GM19035 (cell line): Measurements from ENCODE around the gene SFI1.
"Not testable (repeated sequence)": the region's sequence is repeated elsewhere in the genome, so short reads cannot be mapped to it uniquely, and the experiment has no call there.

Experiments
- ATAC-seq: cut with Tn5 transposase; IDR thresholded peaks from one replicate; pipeline ENCODE4 v1.9.1; 2021; ENCODE audit not compliant: unreplicated experiment

The SFI1 gene

GRCh38 chr22:31585161-31585859 is 89.0 kb downstream of the SFI1 start:
- no peak for ATAC-seq

DNA sequence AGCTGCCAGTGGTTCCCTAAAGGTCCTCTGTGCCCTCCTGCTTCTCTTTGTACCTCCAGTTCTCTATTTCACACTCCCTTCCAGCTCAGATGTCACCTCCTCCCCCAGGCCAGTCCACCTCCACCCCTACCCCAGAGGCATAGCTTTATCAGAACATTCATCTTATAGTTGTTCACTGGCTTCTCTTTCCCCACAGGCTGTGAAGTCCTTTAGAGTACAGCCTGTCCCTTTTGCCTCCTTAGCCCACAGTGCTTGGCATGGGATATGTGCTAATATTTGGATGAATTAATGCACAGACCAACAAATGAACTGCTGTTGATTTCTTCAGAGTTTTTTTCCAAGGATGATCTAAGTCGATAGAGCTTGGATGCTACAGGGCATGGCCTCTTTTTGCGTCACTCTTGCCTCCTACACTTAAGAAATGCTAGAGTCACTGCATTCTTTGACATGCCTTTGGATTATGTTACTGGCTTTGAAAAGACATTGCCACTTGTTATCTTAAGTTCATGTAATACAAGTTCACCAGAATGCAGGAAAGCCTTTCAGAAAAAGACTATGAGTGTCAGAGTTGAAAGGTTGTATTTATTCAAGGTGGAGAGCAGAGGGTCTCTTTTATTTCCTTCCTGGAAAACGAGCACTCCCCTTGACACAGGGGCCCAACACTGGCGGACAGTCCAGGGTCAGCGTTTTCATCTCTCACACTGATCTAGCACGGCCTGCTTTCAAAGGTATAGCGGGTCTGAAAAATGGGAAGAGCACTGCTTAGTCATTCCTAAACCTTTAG is 90.0 kb downstream of the SFI1 start:
- ATAC-seq: no peak

DNA sequence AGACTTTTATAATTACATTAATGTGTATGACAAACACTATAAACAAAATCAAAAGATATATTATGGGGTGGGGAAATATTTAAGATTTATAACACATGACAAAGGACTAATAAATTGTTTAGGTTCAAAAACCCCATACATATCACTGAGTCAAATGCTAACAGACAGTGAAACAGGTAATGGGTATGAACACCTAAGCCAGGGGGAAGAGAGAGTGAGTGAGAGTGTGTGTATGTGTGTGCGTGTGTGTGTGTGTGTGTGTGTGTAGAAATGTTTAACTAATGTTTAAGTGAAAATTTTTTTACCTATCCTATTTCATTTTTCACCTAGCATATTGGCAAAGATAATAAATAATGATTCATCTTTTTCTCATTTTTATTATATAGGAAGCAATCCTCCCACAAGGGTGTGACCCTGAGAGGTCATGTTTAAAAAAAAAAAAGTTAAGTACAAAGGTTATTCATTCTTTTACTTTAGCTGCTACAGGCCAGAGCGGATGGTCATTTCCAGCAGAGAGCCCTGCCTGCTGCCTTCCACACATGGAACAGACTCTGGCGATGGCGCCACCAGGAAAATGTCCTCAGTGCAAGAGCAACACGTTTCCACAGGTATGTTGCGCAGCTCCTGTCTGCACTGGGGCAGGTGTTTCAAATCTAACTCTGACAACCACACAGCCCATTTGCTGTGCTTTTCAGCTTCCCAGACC is 92.8 kb downstream of the SFI1 start:
- no peak for ATAC-seq

GRCh38 chr22:31590161-31590560 is 93.8 kb downstream of the SFI1 start:
- ATAC-seq: not testable (repeated sequence)

GRCh38 chr22:31595271-31595670 is 98.9 kb downstream of the SFI1 start:
- ATAC-seq: no peak

- ATAC-seq: no peak
These were observed 106.1 kb downstream of the SFI1 start for GRCh38 chr22:31602259-31602952.

DNA sequence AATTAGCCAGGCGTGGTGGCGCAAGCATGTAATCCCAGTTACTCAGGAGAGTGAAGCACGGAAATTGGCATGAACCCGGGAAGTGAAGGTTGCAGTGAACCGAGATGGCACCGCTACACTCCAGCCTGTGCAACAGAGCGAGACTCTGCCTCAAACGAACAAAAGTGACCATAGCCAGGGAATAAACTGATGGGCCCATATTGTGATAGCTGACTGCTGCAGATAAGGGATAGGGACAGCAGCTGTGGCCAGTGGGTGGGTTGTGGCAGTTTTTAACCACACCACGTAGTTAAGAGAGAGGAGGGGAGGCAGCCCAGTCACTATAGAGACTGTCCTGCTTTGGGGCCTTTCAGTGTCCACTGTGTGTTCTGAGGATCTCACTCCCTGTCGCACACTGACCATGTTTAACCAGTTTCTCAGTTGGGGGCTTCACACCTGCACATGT is 106.8 kb downstream of the SFI1 start:
- ATAC-seq: no peak

GRCh38 chr22:31603574-31603973 is 107.2 kb downstream of the SFI1 start:
- ATAC-seq: no peak

DNA sequence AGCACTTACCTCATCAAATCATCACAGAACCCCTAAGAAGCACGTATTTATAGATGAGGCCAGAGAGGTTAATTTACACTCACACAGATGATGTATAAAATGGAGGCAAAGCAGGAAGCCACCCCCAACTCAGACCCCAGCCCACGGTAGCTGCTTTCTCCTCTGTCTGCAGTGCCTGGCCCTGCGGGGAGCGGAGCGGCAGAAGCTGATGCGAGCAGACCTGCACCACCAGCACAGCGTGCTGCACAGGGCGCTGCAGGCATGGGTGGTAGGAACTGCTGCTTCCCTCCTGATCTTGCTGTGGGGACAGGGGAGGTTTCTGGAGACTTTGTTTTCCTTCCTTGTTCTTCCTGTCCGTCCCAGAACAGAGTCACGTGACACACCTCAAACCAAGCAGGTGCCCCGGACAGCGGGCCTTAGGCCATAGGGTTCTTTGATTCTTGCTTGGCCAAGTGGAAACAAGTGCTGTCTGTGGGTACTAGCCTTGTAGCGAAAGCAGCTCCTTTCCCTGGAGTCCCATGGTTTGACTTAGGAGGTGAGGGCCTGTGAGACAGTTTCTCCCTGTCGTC is 107.9 kb downstream of the SFI1 start:
- no peak for ATAC-seq

GRCh38 chr22:31604746-31605705 is 108.7 kb downstream of the SFI1 start:
- no peak for ATAC-seq

DNA sequence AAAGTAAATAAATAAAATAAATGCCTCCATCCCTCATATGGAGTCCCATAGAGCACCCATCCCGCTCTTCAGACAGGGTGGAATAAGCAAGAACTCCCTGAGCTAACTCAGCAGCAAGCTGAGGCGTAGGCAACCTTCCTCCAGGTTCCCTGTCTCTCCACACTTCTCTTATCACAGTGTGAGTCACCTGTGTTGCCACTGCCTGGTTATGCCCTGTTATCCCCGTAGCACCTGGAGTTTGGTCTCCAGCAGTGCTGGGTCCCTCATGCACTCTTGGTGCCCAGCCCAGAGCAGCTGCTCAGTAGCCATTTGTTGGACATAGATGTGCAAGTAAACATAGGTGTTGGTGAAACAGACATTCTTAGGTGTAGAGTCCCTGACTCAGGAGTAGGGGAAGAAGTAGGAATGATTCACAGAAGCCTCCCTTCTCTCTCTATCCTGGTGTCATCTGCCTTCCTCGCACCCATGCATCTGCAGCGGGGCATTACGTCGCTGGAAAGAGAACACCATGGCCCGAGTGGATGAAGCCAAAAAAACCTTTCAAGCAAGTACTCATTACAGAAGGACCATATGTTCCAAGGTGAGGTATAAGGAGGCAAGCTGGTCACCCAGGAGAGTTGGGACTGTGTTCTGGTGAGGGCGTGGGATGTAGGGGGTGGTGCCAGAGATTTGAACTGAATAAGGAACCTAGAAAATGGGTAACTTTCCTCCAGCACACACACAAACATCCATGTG is 109.7 kb downstream of the SFI1 start:
- no peak for ATAC-seq

GRCh38 chr22:31607696-31608095 is 111.4 kb downstream of the SFI1 start:
- ATAC-seq: no peak

DNA sequence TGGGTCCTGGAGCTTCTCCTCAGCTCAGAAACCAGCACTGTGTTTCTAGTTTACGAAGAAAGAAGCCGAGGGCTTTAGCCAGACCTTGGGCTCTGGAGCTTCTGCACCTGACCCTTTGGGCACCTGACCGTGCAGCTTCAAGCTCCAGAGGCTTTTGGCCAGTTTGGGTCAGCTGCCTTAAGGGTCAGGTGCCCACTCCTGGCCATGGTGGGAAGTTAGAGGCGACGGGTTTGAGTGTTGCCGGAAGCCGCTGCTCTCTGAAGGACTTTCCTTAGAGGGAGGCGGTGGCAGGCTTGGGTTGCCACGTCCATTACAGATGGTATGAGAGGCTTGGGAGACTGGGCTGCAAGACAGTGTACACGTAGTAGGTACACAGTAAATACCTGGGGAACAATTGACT is 113.4 kb downstream of the SFI1 start:
- ATAC-seq: no peak

DNA sequence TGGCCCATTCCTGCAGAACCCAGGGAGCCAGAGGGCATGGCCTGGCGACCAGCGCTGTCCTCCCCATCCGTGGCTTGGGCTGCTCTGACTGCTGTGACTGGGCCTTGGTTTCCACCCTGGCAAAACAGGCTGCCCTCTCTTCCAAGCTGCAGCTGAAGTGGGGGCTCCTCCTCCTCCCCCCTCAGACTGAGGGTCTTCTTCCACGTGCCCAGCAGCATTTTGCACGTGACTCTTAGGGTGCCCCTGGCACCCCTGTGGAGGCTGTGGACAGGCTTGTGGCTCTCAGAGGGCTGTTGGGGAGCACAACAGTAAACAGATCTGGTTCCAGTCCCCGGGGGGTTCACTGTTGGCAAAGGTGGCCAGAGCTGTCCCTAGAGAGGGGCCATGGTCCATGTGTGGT is 114.3 kb downstream of the SFI1 start:
- ATAC-seq: no peak

DNA sequence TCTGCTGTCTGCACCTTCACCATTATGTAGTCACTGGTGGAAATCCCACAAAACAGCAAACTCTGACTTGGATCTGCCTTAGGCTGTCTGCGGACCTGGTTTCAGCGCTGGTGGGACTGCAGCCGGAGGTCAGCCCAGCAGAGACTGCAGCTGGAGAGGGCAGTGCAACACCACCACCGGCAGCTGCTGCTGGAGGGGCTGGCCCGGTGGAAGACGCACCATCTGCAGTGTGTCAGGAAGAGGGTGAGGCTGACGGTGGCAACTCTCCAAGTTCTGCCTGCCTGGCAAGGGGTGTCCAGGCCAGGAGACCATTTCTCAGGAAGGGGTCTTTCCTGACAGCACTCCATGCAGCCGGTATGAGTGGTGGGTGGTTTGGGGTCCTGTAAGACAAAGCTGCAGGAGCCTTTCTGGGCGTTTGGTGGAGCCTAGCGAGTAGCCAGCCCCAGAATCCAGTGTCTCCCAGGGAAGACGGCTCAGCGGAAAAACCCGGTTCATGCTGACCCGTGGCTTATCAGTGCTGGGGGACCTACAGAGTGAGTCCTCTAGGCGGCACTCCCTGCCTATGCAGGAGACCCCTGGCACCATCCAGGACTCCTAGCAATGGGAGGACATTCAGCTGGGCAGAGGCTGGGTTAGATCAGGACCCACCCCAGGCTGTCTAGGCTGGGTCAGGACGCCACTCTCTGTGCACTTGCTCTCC is 114.9 kb downstream of the SFI1 start:
- ATAC-seq: no peak

DNA sequence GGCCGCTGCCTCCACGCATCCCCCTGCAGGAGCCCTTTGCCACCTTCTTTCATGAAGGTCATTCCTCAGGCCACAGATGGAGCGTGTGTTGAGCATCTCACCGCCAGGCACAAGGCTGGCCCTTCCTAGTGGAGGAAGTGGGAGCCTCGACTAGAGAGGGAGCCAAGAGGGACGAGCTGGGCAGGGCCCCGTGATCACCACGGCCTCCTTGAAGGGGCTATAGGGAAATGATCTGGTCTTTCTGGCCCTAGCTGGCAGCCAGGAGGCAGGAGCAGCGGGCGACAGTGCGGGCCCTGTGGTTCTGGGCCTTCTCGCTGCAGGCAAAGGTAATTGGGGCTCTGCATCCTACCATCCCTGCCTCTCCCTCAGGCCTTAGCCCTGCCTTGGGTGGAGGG is 116.6 kb downstream of the SFI1 start:
- no peak for ATAC-seq

GRCh38 chr22:31613286-31613903 is 117.1 kb downstream of the SFI1 start:
- no peak for ATAC-seq

GRCh38 chr22:31613904-31614296 is 117.6 kb downstream of the SFI1 start:
- no peak for ATAC-seq
